Uterus (tissue), 4 donors: ENCODE measurements around the gene NOS1AP. TPM values are rescaled to one million over a fixed set of nuclear protein-coding genes. Genes with fewer than 3 reads are reported as not detected.

Experiments
- DNase-seq, 2 donors: peaks; one replicate each; pipeline ENCODE4 v3.0.0-alpha.2; 2019 to 2020
- H3K27ac ChIP-seq, 2 donors: fragments of 200-600 bp; sonication (generic); 1 replicate in 1 of 2; 2 replicates in 1 of 2; pipeline ENCODE4 v1.5.1; 2016 to 2018
- H3K27me3 ChIP-seq, 2 donors: fragments of 200-600 bp; sonication (generic); one replicate each; pipeline ENCODE4 v1.5.1; 2018 to 2019; ENCODE audit warnings: control low read depth in 1 of 2
- H3K36me3 ChIP-seq, 2 donors: fragments of 200-600 bp; sonication (generic); one replicate each; pipeline ENCODE4 v1.5.1; 2019; ENCODE audit warnings: control low read depth in 1 of 2
- H3K4me1 ChIP-seq, 2 donors: fragments of 200-600 bp; sonication (generic); one replicate each; pipeline ENCODE4 v1.5.1; 2018 to 2019; ENCODE audit warnings: control low read depth in 1 of 2
- H3K4me3 ChIP-seq, 2 donors: fragments of 200-600 bp; sonication (generic); 1 replicate in 1 of 2; 2 replicates in 1 of 2; pipeline ENCODE4 v1.5.1; 2018 to 2019; ENCODE audit warnings: mild to moderate bottlenecking in 1 of 2
- H3K9me3 ChIP-seq, 2 donors: fragments of 200-600 bp; sonication (generic); one replicate each; pipeline ENCODE4 v1.5.1; 2019; ENCODE audit warnings: control low read depth in 1 of 2
- CTCF ChIP-seq, 4 experiments: fragments of 200-600 bp in 2 of 4; fragments of 450-650 bp in 2 of 4; sonication (generic) in 2 of 4; IDR thresholded peaks; one replicate each; pipeline ENCODE4 v1.5.1; 2016 to 2019; ENCODE audit warnings: antibody characterized with exemption in 4 of 4, mild to moderate bottlenecking in 2 of 4, moderate library complexity in 1 of 4
- POLR2A ChIP-seq, 2 donors: fragments of 450-650 bp; IDR thresholded peaks; one replicate each; pipeline ENCODE4 v1.6.1; 2016; ENCODE audit warnings: antibody characterized with exemption in 2 of 2, mild to moderate bottlenecking in 1 of 2, moderate library complexity in 1 of 2
- intact Hi-C: fragments of 100-400 bp; cut with DNase I; formaldehyde crosslinking; loops from one replicate; pipeline ENCODE4 v1.15.1; 2023; ENCODE audit warnings: low total_unique reads
- total RNA-seq, 4 donors: library from RNA; depleted of rRNA in 3 of 4; stranded (reverse); fragments of >200 nt in 3 of 4; gene quantifications; one replicate each; pipeline versions ENCODE4 v1.1.0 to v1.2.4, GENCODE V29; 2014 to 2023
- donor health status: DM: yes; HTN: yes; CAD: no.

NOS1AP gene
- total RNA-seq, 4 donors from 2014 or later, result under 0.01 to 5.3 (median 1.9) TPM; not detected in 1

- intact Hi-C loops, result no loop called here
- TF ChIP-seq CTCF (IDR thresholded peaks at IDR 0.05), result no peak
- H3K36me3 ChIP-seq, result no peaks in the 10 kb centered on the region
- no peak overlapping the region for H3K4me3 ChIP-seq
- no peaks in the 10 kb centered on the region for H3K27me3 ChIP-seq
- no peaks in the 10 kb centered on the region for H3K9me3 ChIP-seq
- no peaks in the 10 kb centered on the region for H3K4me1 ChIP-seq
- DNase-seq, result no peak
- no peak overlapping the region for H3K27ac ChIP-seq
Measured at GRCh38 chr1:162300057-162300917, 230.8 kb downstream of the NOS1AP start.

GRCh38 chr1:162301696-162302095, 232.2 kb downstream of the NOS1AP start:
- H3K27me3 ChIP-seq, result no peaks in the 10 kb centered on the region
- no peaks in the 10 kb centered on the region for H3K9me3 ChIP-seq
- TF ChIP-seq POLR2A (IDR thresholded peaks at IDR 0.05) (no peak), CTCF (IDR thresholded peaks at IDR 0.05) (no peak)
- H3K27ac ChIP-seq, result no peak overlapping the region
- DNase-seq, result no peak
- H3K4me1 ChIP-seq, result no peaks in the 10 kb centered on the region
- H3K4me3 ChIP-seq, result no peak overlapping the region
- intact Hi-C loops, result no loop called here
- H3K36me3 ChIP-seq, result no peaks in the 10 kb centered on the region

GRCh38 chr1:162302306-162303003, 233.0 kb downstream of the NOS1AP start:
- Histone ChIP-seq H3K36me3 (no peaks in the 10 kb centered on the region), H3K27me3 (no peaks in the 10 kb centered on the region), H3K9me3 (peaks cover 0 to 4% of the 10 kb centered on the region in 2 donors), H3K4me1 (no peaks in the 10 kb centered on the region), H3K27ac (no peak overlapping the region), H3K4me3 (no peak overlapping the region)
- DNase-seq, result no peak
- intact Hi-C loops, result no loop called here
- TF ChIP-seq CTCF (IDR thresholded peaks at IDR 0.05) (no peak), POLR2A (IDR thresholded peaks at IDR 0.05) (no peak)

GRCh38 chr1:162303004-162303344, 233.5 kb downstream of the NOS1AP start:
- TF ChIP-seq CTCF (IDR thresholded peaks at IDR 0.05) (no peak), POLR2A (IDR thresholded peaks at IDR 0.05) (no peak)
- Histone ChIP-seq H3K4me3 (no peak overlapping the region), H3K9me3 (peaks cover 0 to 4% of the 10 kb centered on the region in 2 donors), H3K36me3 (no peaks in the 10 kb centered on the region), H3K27ac (no peak overlapping the region), H3K4me1 (no peaks in the 10 kb centered on the region), H3K27me3 (no peaks in the 10 kb centered on the region)
- intact Hi-C loops, result no loop called here
- no peak for DNase-seq

GRCh38 chr1:162304736-162305135, 235.2 kb downstream of the NOS1AP start:
- TF ChIP-seq POLR2A (IDR thresholded peaks at IDR 0.05) (no peak), CTCF (IDR thresholded peaks at IDR 0.05) (no peak)
- H3K27ac ChIP-seq, result no peak overlapping the region
- no peaks in the 10 kb centered on the region for H3K36me3 ChIP-seq
- H3K27me3 ChIP-seq, result no peaks in the 10 kb centered on the region
- no peaks in the 10 kb centered on the region for H3K4me1 ChIP-seq
- intact Hi-C loops, result no loop called here
- H3K9me3 ChIP-seq, result peaks cover 0 to 4% of the 10 kb centered on the region in 2 donors
- no peak overlapping the region for H3K4me3 ChIP-seq
- no peak for DNase-seq
